Lung (tissue), 12 donors: Measurements from ENCODE around the gene SLC6A6. TPM values are rescaled to one million over a fixed set of nuclear protein-coding genes. Genes with fewer than 3 reads are reported as not detected.

Experiments used
- ATAC-seq: fragments of 200-7000 bp; cut with Tn5 transposase; one replicate; pipeline ENCODE4 v1.9.1; 2020; ENCODE audit warnings: moderate number of reproducible peaks; ENCODE audit not compliant: insufficient read depth, low FRiP score
- DNase-seq, 3 donors: peaks; one replicate each; pipeline ENCODE4 v3.0.0-alpha.2; 2013 to 2017
- H3K27ac ChIP-seq, 2 donors: one replicate each; pipeline ENCODE4 v1.5.1; 2013; ENCODE audit warnings: mild to moderate bottlenecking in 2 of 2, moderate library complexity in 2 of 2, control low read depth in 1 of 2, inconsistent platforms in 1 of 2, low read depth in 1 of 2, low read length in 1 of 2
- H3K27me3 ChIP-seq, 3 donors: one replicate each; pipeline ENCODE4 v1.5.1; 2013; ENCODE audit warnings: low read length in 2 of 3; ENCODE audit not compliant: control insufficient read depth in 3 of 3, insufficient read depth in 3 of 3
- H3K36me3 ChIP-seq, 4 donors: one replicate each; pipeline ENCODE4 v1.5.1; 2013; ENCODE audit warnings: low read length in 4 of 4, mild to moderate bottlenecking in 1 of 4, moderate library complexity in 1 of 4; ENCODE audit not compliant: control insufficient read depth in 4 of 4, insufficient read depth in 4 of 4
- H3K4me1 ChIP-seq, 5 donors: one replicate each; pipeline ENCODE4 v1.5.1; 2013; ENCODE audit warnings: low read length in 5 of 5, mild to moderate bottlenecking in 2 of 5, moderate library complexity in 1 of 5; ENCODE audit not compliant: control insufficient read depth in 5 of 5, insufficient read depth in 5 of 5
- H3K4me3 ChIP-seq: one replicate; pipeline ENCODE4 v1.5.1; 2013; ENCODE audit warnings: mild to moderate bottlenecking, control low read depth, moderate library complexity
- H3K9ac ChIP-seq, 2 donors: one replicate each; pipeline ENCODE4 v1.5.1; 2013; ENCODE audit warnings: low read length in 2 of 2, control low read depth in 1 of 2; ENCODE audit not compliant: insufficient read depth in 1 of 2
- H3K9me3 ChIP-seq, 4 donors: one replicate each; pipeline ENCODE4 v1.5.1; 2013; ENCODE audit warnings: low read length in 3 of 4, mild to moderate bottlenecking in 1 of 4, moderate library complexity in 1 of 4; ENCODE audit not compliant: control insufficient read depth in 4 of 4, insufficient read depth in 3 of 4
- WGBS, 2 donors: extraction: QIAGEN DNeasy Blood & Tissue Kit; methylation state at CpG; one replicate each; pipeline ENCODE4 v1.1.7; 2013; 5-methylcytosine and 5-hydroxymethylcytosine counted together
- polyA plus RNA-seq, 2 donors: library from polyadenylated mRNA; stranded (reverse); fragments of 200-250 nt; gene quantifications; one replicate each; pipeline ENCODE4 v1.2.1, GENCODE V29; 2013
- total RNA-seq, 2 donors: library from RNA; depleted of rRNA in 1 of 2; stranded (reverse); fragments of >200 nt in 1 of 2; gene quantifications; one replicate each; pipeline ENCODE4 v1.2.1, GENCODE V29; 2014 to 2021
- TF ChIP-seq, protein P1 (sequence below): IDR thresholded peaks from 2 replicates; pipeline ENCODE4 v1.5.1; 2012; ENCODE audit warnings: mild to moderate bottlenecking; ENCODE audit errors: control extremely low read depth, extremely low read depth
- donor health status: control.
- donor health status: control.
- donor health status: Bipolar disorder and iron deficiency.
- donor health status: healthy.
- donor health status: DM: yes; HTN: yes; CAD: no.

The SLC6A6 gene
- total and polyA plus RNA-seq, 4 donors = 16.1 to 96.3 (median 57.4) TPM

DNA sequence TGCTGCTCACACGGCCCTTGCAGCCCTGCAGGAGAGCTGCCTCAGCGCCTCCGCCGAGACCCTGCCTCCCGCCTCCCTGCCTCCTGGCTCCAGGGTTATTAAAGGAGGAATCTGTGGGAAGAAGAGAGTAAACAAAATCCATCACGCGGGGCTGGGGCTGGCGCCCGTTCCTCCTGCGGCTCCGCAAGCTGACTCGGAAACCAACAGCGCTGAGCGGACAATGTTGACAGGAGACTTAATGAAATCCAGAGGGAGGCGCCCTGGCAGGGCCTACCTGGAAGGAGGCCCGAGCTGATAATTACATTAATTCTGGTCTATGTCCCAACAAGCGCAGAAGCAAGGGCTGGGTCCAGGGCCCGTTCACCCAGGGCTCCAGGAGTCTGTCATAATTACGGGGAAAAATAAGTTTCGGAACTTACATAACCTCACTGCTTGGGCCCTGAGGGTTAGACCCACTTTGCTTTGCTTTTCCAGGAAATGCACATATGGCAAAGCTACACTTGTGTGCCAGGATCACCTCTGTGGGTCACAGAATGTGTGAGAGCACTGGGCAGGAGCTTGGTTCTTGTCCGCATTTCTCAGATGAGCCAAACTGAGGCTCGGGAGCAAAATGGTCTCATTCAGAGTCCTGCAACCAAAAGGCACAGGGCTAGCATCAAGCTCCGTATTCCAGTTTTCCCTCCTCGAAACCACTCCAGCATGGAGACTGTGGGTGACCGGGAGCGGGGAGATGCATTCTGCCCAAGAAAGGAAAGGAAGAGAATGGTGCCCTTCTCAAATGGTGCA is 43.8 kb upstream of the SLC6A6 start:
- H3K36me3 ChIP-seq = no peaks in the 10 kb centered on the region
- peaks cover 0 to 14% (median 0%) of the 10 kb centered on the region in 5 donors for H3K4me1 ChIP-seq
- H3K4me3 ChIP-seq = no peak overlapping the region
- ATAC-seq (peak; percentile 31), DNase-seq (peak; percentile 72 to 90 (median 75))
- H3K27ac ChIP-seq = no peak overlapping the region
- H3K9ac ChIP-seq = no peak overlapping the region
- H3K9me3 ChIP-seq = no peaks in the 10 kb centered on the region
- TF ChIP-seq, protein P1, sequence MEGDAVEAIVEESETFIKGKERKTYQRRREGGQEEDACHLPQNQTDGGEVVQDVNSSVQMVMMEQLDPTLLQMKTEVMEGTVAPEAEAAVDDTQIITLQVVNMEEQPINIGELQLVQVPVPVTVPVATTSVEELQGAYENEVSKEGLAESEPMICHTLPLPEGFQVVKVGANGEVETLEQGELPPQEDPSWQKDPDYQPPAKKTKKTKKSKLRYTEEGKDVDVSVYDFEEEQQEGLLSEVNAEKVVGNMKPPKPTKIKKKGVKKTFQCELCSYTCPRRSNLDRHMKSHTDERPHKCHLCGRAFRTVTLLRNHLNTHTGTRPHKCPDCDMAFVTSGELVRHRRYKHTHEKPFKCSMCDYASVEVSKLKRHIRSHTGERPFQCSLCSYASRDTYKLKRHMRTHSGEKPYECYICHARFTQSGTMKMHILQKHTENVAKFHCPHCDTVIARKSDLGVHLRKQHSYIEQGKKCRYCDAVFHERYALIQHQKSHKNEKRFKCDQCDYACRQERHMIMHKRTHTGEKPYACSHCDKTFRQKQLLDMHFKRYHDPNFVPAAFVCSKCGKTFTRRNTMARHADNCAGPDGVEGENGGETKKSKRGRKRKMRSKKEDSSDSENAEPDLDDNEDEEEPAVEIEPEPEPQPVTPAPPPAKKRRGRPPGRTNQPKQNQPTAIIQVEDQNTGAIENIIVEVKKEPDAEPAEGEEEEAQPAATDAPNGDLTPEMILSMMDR = no peak
- WGBS, 2 donors = 59 to 75% methylated on average over 26 of the region's 26 CpGs
- no peaks in the 10 kb centered on the region for H3K27me3 ChIP-seq

DNA sequence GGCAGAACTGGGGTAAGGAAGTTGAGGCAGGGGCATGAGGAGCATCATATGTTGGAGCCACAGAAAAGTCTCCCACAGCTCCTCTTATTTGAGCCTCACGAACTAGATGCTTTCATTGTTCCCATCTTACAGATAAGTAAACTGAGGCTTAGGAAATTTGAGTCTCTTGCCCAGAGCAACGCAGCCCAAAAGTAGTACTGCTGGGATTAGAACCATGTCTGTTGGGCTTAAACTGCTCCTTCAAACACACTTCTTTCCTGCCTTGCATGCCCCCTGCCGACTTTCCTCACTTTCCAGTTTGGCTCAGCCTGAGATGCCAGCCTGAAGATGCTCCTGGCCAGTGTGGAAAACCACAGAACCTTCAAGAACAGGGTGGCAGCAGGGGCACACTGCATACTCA is 43.1 kb upstream of the SLC6A6 start:
- H3K4me1 ChIP-seq = peaks cover 0 to 14% (median 0%) of the 10 kb centered on the region in 5 donors
- H3K4me3 ChIP-seq = no peak overlapping the region
- no peak overlapping the region for H3K27ac ChIP-seq
- H3K9me3 ChIP-seq = no peaks in the 10 kb centered on the region
- WGBS, 2 donors = 93 to 97% methylated on average over 3 of the region's 3 CpGs
- TF ChIP-seq, protein P1 = no peak
- no peak overlapping the region for H3K9ac ChIP-seq
- H3K36me3 ChIP-seq = no peaks in the 10 kb centered on the region
- H3K27me3 ChIP-seq = no peaks in the 10 kb centered on the region
- no peak for ATAC-seq
- DNase-seq = no peak

DNA sequence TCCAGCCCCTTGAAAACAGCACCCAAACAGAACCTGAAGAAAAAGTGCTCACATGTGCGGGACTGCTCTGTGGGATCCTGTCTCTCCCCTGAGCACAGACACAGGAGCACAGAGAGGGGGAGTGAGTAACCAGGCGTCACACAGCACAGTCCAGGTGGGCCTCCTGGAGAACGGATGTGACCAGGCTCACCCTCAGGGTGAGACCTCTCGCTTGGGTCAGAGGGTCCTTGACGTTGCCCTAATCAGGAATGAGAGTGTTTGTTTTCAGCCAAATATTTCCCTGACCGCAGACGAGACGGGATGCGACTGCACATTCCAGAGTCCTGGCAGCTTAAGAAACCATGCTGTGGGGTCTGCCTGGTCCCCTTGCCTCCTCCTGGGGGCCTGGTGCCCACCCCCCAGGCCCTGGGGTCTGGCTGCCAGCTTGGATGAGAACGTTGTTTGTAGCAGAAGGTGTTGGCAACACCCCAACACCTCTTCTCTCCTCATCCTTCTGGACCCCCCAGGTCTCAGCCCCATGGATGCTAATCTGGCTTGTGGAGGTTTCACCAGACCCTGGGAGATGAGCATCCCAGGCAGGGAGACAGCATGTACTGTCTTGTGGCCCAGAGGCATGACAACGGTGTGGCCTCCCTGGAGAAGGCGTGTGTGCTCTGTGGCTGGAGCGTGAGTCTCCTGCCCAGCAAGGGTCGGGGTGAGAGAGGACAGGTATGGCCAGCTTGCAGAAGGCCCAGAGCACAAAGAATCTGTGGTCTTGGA is 42.1 kb upstream of the SLC6A6 start:
- WGBS, 2 donors = 66 to 81% methylated on average over 14 of the region's 14 CpGs
- TF ChIP-seq, protein P1 = no peak
- no peak for ATAC-seq

More for the DNA sequence above, 42.1 kb upstream of the SLC6A6 start:
- Histone ChIP-seq H3K27me3 (no peaks in the 10 kb centered on the region), H3K9me3 (no peaks in the 10 kb centered on the region), H3K4me1 (peaks cover 0 to 14% (median 0%) of the 10 kb centered on the region in 5 donors), H3K27ac (no peak overlapping the region), H3K36me3 (no peaks in the 10 kb centered on the region), H3K9ac (no peak overlapping the region), H3K4me3 (no peak overlapping the region)
- peak; percentile 33 to 51 (median 37) for DNase-seq
